ENCODE results near the gene MOB3C. TPM values are rescaled to one million over a fixed set of nuclear protein-coding genes. Genes with fewer than 3 reads are reported as not detected.

Gene MOB3C
- total RNA-seq, 2 donors from 2014 or later = 15.6 to 18.1 TPM

- intact Hi-C loops (cut with DNase I, micrococcal nuclease) = no loop called here
- ATAC-seq = no peak
- peak; percentile 78 to 84 for DNase-seq
These were observed 2.7 kb downstream of the MOB3C start for GRCh38 chr1:46613661-46614603.

DNA sequence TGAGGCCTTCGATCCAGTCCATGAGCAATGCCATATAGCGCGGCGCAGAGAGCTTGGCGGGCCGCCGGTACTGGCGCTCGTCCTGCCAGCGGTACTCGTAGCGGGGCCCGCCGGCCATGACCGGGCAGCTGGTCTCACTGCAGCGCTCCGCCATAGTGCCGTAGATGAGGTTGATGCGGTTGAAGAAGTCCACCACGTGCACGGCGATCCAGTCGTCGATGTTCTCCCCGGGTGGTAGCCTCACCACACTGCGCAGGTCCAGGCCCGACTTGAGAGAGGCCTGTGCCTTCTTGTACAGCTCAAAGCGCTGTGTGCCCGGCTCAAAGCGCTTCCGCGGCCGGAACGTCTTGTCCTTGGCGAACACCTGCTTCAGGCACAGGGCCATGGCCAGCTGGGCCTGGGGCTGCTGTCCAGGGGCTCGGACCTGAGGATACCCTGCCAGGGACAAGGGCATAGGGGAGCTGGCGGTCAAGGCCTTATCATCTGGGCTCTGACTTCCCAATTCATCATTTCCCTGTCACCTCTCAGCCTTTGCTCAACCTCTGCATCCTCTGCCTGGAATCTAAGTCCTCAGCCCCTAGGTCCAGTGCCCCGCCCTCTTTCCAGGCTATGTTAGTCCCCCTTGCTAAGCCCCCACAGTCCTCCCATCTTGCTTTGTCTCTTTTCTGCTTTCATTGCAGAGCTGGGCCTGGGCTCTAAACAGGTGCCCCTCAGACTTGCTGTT, 3.5 kb downstream of the MOB3C start:
- intact Hi-C loops (cut with DNase I, micrococcal nuclease) = no loop called here
- ATAC-seq = no peak
- no peak for DNase-seq

GRCh38 chr1:46611691-46612221, 4.9 kb downstream of the MOB3C start:
- intact Hi-C loops (cut with DNase I, micrococcal nuclease) = no loop called here
- DNase-seq (no peak), ATAC-seq (no peak)

GRCh38 chr1:46607345-46608130, 9.1 kb downstream of the MOB3C start:
- DNase-seq (no peak), ATAC-seq (no peak)
- intact Hi-C loops (cut with DNase I, micrococcal nuclease) = no loop called here

- DNase-seq (no peak), ATAC-seq (no peak)
- intact Hi-C loops (cut with DNase I, micrococcal nuclease) = no loop called here
These were observed 10.2 kb downstream of the MOB3C start for GRCh38 chr1:46606255-46606965.

GRCh38 chr1:46605232-46605631, 11.4 kb downstream of the MOB3C start:
- no peak for ATAC-seq
- DNase-seq = no peak
- intact Hi-C loops (cut with DNase I, micrococcal nuclease) = no loop called here

- ATAC-seq (peak; percentile 97), DNase-seq (peak; percentile 98 to 99)
- intact Hi-C loops (cut with DNase I, micrococcal nuclease) = no loop called here
These were observed 12.6 kb downstream of the MOB3C start, which contains the start of gene MKNK1 for GRCh38 chr1:46603858-46604549. TSS of gene MKNK1 (minus strand) at chr1:46604268. CDS start at chr1:46583327, 20,941 bp downstream.

DNA sequence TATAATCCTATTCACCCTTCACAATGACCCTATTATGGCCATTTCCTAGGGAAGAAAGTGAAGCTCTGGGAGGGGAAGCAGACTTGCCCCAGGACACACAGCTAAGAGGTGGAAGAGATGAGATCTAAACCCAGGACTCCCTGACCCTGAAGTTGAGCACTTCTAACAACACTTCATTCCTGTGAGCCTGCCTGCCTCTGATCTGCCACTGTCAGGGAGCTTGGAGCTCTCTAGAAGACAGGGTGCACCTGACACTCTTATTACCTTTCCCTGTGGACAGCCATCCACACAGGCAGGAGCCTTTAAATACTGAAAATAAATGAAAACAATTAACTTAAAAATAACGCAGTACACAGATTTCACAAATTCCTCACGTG, 13.1 kb downstream of the MOB3C start:
- ATAC-seq (peak; percentile 15), DNase-seq (no peak)
- intact Hi-C loops (cut with DNase I, micrococcal nuclease) = no loop called here

DNA sequence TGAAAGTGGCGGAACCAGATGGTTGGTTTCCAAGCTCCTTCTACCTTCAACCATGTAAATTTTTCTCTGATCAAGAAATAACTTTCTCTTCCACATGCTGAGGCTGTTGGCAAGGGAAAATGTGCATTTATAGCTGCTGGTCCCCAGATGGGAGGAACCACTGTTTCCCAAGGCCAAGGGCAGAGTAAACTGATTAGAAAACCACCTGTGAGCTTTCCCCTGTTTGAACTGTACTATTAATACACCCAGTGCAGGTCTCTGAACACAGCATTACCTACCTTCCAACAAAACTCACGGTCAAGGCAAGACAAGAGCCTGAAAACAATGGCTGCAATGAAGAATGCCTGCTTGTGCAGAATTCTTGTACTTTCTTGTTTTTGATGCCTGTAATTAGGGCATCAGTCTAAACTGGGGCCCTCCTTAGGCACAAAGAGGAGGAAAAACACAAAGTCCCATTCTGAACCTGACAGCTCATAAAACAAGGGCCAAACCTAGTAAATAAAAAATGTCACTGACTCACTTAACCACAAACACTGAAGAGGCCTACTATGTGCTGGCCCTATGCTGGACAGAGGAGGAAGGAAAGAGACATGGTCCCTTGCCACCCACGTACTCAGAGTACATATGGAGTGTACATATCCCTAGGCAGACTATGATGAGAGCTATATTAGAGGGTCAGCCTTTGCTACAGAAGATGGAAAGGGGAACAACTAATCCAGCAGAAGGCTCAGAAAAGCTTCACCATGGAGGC, 15.2 kb downstream of the MOB3C start:
- ATAC-seq (no peak), DNase-seq (no peak)
- intact Hi-C loops (cut with DNase I, micrococcal nuclease) = no loop called here

DNA sequence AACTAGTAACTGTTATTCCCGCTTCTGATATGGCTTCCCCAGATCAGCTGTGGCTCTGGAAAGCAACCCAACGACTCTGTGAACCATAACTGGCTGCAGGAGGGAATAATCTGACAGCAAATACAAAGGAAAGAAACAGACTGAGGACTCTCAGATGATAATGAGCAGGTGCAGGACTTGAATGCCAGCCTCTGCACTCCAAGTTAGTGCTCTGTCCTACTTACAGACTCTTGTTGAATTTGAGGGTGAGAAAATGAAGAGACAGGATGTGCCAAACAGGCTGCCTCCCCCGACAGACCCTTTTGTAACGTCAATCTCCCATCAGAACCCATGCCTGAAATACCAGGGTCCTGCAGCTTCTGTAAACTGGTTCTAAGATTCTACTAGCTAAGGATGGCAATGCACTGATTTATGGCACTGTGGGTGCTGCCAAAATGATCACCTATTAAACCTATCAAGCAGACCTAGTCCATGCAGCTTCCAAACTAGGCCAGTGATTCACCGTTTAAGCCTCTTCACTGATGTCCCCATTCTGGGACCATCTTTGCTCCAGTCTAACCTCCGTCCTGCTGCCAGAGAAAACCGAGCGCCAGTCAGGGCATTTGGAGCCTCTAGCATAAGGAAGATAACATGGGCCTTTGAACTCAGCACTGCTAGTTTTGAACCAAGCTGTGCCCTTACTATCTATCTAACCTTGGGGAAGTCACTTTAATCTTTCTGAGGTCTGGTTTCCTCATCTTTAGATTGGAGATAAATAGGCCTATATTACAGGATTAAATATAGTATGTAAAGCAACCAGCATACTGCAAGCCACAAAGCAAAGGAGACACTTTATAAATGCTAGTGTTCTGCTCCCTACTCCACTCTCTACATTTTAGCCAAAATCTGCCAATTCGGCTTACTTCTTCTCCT, 17.3 kb downstream of the MOB3C start:
- intact Hi-C loops (cut with DNase I, micrococcal nuclease) = no loop called here
- DNase-seq (no peak), ATAC-seq (no peak)

DNA sequence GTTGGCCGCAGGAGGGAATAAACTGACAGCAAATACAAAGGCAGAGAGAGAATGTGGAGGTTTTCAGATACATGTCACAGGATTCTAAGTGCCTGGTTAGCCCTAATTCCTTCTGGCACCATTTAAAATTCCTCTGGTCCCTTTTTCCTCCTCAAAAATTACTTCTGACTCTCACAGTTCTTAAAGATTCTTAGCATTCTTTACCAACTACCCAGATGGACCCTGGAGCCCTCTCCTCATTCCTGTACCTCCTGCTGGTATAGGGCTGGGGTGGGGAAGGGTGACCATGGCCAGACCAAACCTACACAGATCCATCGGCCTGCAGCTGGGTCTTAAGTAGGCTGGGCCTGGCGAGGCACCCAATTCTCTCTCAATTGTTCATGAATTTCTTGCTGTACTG, 19.8 kb downstream of the MOB3C start:
- ATAC-seq (no peak), DNase-seq (no peak)
- intact Hi-C loops (cut with DNase I, micrococcal nuclease) = no loop called here

- ATAC-seq (no peak), DNase-seq (no peak)
- intact Hi-C loops (cut with DNase I, micrococcal nuclease) = no loop called here
These were observed 20.6 kb downstream of the MOB3C start for GRCh38 chr1:46596036-46596435.

GRCh38 chr1:46595127-46595526, 21.5 kb downstream of the MOB3C start:
- intact Hi-C loops (cut with DNase I, micrococcal nuclease) = no loop called here
- DNase-seq = peak; percentile 51 to 56

DNA sequence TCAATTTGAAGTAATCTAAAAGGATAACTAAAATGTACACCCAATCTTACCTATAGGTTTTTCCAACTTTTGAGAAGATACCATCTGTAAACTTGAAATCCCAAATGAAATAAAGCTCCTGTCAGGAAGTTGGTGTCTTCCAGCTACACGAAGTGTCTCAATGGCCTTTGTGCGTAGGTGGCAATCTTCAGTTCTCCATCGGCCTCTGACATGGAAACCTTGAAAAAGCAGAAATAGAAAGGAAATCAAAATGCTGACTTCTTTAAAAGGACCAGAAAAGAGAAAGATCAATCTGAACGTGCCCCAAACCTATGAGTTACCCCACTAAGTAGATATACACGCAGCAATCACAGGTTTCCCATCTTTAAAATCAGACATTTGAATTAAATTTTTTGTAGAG, 22.5 kb downstream of the MOB3C start:
- intact Hi-C loops (cut with DNase I, micrococcal nuclease) = no loop called here
- DNase-seq = no peak
- ATAC-seq = no peak

More at GRCh38 chr1:46595127-46595526, 21.5 kb downstream of the MOB3C start:
- no peak for ATAC-seq

- DNase-seq (no peak), ATAC-seq (no peak)
- intact Hi-C loops (cut with DNase I, micrococcal nuclease) = no loop called here
These were observed 23.8 kb downstream of the MOB3C start for GRCh38 chr1:46592823-46593222.

GRCh38 chr1:46589529-46589928, 27.1 kb downstream of the MOB3C start:
- no peak for ATAC-seq
- intact Hi-C loops (cut with DNase I, micrococcal nuclease) = no loop called here
- DNase-seq = no peak
